Heart left ventricle (tissue), 13 donors: ENCODE measurements around the gene CLEC18C.
"Not testable (repeated sequence)": the region's sequence is repeated elsewhere in the genome, so short reads cannot be mapped to it uniquely, and the experiment has no call there.

ENCODE experiments used
- POLR2A ChIP-seq, 2 donors: fragments of 450-650 bp; IDR thresholded peaks; one replicate each; pipeline ENCODE4 v1.6.1; 2017; ENCODE audit warnings: antibody characterized with exemption in 2 of 2, mild to moderate bottlenecking in 2 of 2, moderate library complexity in 2 of 2
- TF ChIP-seq, protein P1 (sequence below), 12 donors: fragments of 200-600 bp; sonication (generic) in 4 of 12; IDR thresholded peaks; one replicate each; pipeline versions ENCODE4 v1.5.0 to v1.8.0; 2018 to 2022; ENCODE audit warnings: antibody characterized with exemption in 12 of 12, mild to moderate bottlenecking in 5 of 12
- donor health status: ischemic (EF 13 %, LVEDD 7.1; RV severe dilation, severe dysfunction).
- donor health status: DM: no; HTN: yes; CAD: no.
- donor health status: DM: no; HTN: no; CAD: no.
- donor health status: ischemic (EF 25% LVEDD 6.9; RV normal size, moderate dysfunction).
- donor health status: ischemic (EF 25% LVEDD 5.7; RV mildly dilated, moderate dysfunction).
- donor health status: ischemic (EF 35%, LVEDD 5.7; RV mildly dilated, moderate dysfunction).
- donor health status: nonischemic (EF 11% LVEDD 7.7; RV severe dilation, severe dysfunction).
- donor health status: DM: yes; HTN: yes; CAD: no.
- donor health status: PGD.
- donor health status: ischemic (EF 29% LVEDD 5.4; RV normal size, mild dysfunction).
- donor health status: nonischemic (EF 23%, LVEDD 6.1; RV moderate dilation, normal function).

DNA sequence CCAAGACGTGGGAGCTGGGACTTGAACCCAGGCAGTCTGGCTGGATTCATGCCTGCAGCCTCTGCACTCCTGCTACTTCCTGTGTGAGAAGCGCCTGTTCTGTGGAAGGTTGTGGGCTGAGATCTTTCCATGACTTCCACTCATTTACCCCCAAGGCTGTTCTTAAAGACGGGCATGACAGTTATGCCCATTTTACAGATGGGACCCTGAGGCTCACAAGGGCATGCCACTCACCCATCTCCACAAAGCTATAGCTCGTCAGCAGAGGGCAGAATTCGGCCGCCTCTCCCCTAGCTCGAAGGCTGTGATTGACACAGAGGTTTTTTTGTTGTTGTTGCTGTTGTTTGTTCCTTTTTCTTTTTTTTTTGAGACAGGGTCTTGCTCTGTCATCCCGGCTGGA is 26.5 kb downstream of the CLEC18C start:
- TF ChIP-seq, protein P1, sequence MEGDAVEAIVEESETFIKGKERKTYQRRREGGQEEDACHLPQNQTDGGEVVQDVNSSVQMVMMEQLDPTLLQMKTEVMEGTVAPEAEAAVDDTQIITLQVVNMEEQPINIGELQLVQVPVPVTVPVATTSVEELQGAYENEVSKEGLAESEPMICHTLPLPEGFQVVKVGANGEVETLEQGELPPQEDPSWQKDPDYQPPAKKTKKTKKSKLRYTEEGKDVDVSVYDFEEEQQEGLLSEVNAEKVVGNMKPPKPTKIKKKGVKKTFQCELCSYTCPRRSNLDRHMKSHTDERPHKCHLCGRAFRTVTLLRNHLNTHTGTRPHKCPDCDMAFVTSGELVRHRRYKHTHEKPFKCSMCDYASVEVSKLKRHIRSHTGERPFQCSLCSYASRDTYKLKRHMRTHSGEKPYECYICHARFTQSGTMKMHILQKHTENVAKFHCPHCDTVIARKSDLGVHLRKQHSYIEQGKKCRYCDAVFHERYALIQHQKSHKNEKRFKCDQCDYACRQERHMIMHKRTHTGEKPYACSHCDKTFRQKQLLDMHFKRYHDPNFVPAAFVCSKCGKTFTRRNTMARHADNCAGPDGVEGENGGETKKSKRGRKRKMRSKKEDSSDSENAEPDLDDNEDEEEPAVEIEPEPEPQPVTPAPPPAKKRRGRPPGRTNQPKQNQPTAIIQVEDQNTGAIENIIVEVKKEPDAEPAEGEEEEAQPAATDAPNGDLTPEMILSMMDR (IDR thresholded peaks at IDR 0.05), result not testable (repeated sequence)
- TF ChIP-seq POLR2A (IDR thresholded peaks at IDR 0.05), result not testable (repeated sequence)
